Measurements from ENCODE around the gene PCOLCE2.

The PCOLCE2 gene

DNA sequence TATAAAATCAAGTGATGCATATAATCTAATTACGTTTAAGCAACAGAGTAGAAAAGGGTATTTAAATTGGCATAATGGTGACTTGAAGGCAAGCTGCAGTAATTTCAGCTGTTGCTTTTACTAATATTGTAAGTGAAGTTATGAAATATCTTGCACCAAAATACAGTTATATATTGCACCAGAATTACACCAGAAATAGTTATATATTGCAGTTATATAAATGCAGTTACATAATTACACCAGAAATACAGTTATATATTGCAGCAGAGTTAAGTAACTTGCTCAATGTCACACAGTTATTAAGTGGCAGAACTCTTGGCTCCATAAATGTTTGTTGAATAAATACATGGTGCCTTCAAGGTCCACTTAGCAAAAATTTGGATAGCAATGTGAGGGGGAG lies 51.4 kb downstream of the PCOLCE2 start:
- DNase-seq (ENCODE audit: low spot score in 2 of 2): no peak
- peaks cover 4% of the 10 kb centered on the region for H3K27me3 Mint-ChIP-seq
- no peaks in the 10 kb centered on the region for H3K36me3 Mint-ChIP-seq
- H3K4me3 Mint-ChIP-seq: no peak overlapping the region
- ATAC-seq (ENCODE audit: low read depth): no peak
- no peaks in the 10 kb centered on the region for H3K4me1 Mint-ChIP-seq
- H3K27ac Mint-ChIP-seq: no peak overlapping the region
- H3K9me3 Mint-ChIP-seq: no peaks in the 10 kb centered on the region

DNA sequence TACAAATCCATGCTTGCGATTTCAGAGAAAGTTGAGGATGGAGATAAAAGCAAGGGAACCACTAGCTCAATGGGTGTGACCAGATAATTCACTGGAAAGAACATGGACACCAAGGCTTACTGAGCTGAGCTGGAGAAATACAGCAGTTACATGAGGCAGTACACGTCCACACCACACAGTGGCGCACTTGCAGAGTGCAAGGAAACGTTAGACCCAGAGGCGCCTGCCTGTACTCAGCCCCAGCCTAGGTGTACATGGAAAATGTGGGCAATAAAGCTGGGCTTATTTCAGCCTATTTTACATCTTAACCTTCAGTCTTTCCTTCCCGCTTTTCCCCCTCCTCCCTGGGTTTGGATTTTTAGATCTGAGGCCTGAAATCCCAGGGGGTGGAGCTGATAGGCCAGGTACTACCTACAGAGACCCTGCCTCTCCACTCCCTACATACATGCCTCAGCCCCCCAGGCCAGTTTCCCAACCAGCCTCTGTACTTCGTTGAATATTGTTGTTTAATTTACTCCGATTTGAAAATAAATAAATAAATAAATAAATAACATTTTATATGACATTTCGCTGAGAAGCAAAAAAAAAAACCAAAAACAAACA lies 60.1 kb downstream of the PCOLCE2 start:
- H3K4me1 Mint-ChIP-seq: no peaks in the 10 kb centered on the region
- no peaks in the 10 kb centered on the region for H3K36me3 Mint-ChIP-seq
- DNase-seq (ENCODE audit: low spot score in 2 of 2): peak; percentile 31 to 50
- no peak overlapping the region for H3K4me3 Mint-ChIP-seq
- H3K9me3 Mint-ChIP-seq: no peaks in the 10 kb centered on the region
- peak; percentile 78 for ATAC-seq (ENCODE audit: low read depth)
- H3K27me3 Mint-ChIP-seq: peaks cover 12% of the 10 kb centered on the region
- no peak overlapping the region for H3K27ac Mint-ChIP-seq

DNA sequence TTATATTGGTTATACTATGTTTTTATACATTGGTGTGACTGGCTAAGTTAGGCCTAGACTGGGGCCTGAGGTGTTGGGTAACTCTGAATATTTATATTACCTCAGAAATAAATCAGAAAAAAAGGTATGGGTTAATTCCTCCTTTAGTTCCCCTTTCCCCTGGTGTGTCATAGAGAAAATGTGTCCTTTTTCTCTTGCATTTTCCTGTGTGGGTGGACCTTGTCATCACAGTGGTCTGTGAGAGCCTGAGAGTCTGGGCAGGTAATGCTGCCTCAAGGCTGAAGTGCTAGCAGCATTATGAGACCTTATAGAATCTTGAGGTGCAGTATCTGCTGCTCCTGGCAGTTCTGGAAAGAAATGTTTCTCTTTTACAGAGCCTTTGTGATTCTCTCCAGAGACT lies 69.7 kb downstream of the PCOLCE2 start:
- no peak overlapping the region for H3K27ac Mint-ChIP-seq
- no peaks in the 10 kb centered on the region for H3K4me1 Mint-ChIP-seq
- no peak for DNase-seq (ENCODE audit: low spot score in 2 of 2)
- H3K4me3 Mint-ChIP-seq: no peak overlapping the region
- H3K9me3 Mint-ChIP-seq: no peaks in the 10 kb centered on the region
- H3K27me3 Mint-ChIP-seq: peaks cover 2% of the 10 kb centered on the region
- no peaks in the 10 kb centered on the region for H3K36me3 Mint-ChIP-seq
- no peak for ATAC-seq (ENCODE audit: low read depth)

DNA sequence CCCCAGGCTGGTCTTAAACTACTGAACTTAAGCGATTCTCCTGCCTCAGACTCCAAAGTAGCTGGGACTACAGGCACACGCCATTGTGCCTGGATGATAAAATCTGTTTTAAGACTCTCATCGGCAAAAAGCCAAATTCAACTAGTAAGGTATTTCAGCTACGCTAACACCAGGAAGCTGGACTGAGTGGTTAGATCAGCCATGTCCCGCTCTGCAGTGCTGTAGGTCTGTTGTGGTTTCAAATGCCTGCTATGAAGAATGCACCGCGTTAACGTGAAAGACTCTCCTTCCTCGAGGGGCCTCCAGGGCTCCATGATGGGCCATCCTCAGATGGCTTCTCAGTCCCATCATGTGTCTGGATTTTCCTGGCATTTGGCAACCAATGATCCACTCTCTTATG lies 70.2 kb downstream of the PCOLCE2 start:
- no peaks in the 10 kb centered on the region for H3K4me1 Mint-ChIP-seq
- no peak overlapping the region for H3K27ac Mint-ChIP-seq
- peaks cover 2% of the 10 kb centered on the region for H3K27me3 Mint-ChIP-seq
- DNase-seq (ENCODE audit: low spot score in 2 of 2) (no peak), ATAC-seq (ENCODE audit: low read depth) (no peak)
- no peaks in the 10 kb centered on the region for H3K9me3 Mint-ChIP-seq
- H3K4me3 Mint-ChIP-seq: no peak overlapping the region
- no peaks in the 10 kb centered on the region for H3K36me3 Mint-ChIP-seq

DNA sequence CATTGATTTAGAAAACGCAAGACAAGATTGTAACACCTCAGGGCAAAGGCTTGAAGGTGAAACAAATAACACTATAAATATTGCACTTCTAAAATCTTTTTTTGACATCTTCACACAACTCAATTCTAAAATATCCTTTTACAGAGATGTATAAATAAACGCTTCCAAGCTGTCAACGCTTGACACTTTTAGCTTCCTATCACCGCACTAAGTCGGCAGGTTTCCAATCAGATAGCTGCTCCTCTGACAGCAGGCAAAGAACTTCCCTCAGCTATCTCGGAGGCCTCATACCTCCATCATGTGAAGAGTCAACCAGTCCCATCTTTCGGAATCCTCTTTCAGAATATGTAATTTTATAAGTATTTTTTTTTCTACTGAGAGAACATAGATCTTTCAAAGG lies 71.0 kb downstream of the PCOLCE2 start:
- Mint-ChIP-seq H3K4me3 (no peak overlapping the region), H3K9me3 (no peaks in the 10 kb centered on the region), H3K27me3 (peaks cover 2% of the 10 kb centered on the region), H3K36me3 (no peaks in the 10 kb centered on the region), H3K4me1 (no peaks in the 10 kb centered on the region), H3K27ac (no peak overlapping the region)
- DNase-seq (ENCODE audit: low spot score in 2 of 2): no peak
- ATAC-seq (ENCODE audit: low read depth): no peak

DNA sequence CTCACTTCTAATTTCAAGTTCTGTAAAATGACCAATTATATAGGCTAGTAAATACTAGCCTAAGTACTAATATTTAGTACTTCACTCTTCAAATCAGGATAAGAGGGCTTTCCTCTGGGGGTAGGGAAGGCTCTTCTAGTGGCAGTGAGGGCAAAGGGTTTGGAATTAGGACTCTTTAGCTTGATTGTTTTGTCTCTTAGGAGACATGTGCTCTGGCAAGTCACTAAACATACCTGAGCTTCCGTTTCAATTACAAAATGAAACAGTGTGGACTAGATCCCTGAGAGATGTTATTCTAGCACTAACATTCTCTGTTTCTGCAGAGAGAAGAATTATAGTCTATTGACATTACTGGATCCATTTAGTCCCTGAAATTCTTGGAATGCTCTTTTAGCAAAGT lies 71.5 kb downstream of the PCOLCE2 start:
- Mint-ChIP-seq H3K27me3 (peaks cover 2% of the 10 kb centered on the region), H3K9me3 (no peaks in the 10 kb centered on the region), H3K4me1 (no peaks in the 10 kb centered on the region), H3K4me3 (no peak overlapping the region), H3K36me3 (no peaks in the 10 kb centered on the region), H3K27ac (no peak overlapping the region)
- DNase-seq (ENCODE audit: low spot score in 2 of 2) (no peak), ATAC-seq (ENCODE audit: low read depth) (no peak)

DNA sequence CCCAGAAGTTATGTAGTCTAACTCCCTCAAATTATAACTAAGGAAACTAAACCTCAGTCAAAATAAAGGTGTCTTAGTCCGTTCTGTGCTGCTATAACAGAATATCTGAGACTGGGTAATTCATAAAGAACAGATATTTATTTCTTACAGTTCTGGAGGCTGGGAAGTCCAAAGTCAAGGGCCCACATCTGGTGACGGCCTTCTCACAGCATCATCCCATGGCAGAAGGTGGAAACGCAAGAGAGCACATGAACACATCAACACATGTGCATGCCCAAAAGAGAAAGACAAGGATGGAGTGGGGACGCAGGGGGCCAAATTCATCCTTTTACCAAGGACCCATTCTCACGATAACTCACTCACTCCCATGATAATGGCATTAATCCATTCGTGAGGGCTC lies 73.1 kb downstream of the PCOLCE2 start:
- Mint-ChIP-seq H3K27me3 (peaks cover 2% of the 10 kb centered on the region), H3K36me3 (no peaks in the 10 kb centered on the region), H3K9me3 (no peaks in the 10 kb centered on the region), H3K27ac (no peak overlapping the region), H3K4me1 (no peaks in the 10 kb centered on the region), H3K4me3 (no peak overlapping the region)
- ATAC-seq (ENCODE audit: low read depth) (no peak), DNase-seq (ENCODE audit: low spot score in 2 of 2) (no peak)

DNA sequence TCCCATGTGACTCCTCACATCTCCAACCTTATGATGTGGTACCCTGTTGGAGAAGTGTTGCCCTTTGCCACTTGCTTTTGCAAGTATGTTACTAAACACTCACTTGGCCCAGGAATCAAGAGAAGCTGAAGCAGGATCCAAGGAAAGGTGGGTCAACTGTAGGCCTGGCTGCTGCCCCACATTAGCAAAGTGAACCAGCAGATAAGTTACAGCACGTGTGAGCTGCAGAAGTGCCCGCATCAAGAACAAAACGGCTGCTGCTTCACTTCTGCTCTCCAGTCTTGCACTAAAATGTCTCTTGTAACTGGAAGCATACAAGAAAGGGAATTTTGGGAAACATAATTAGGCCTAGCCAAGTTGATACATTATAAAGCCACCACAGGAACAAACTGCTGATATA lies 79.6 kb downstream of the PCOLCE2 start:
- Mint-ChIP-seq H3K4me1 (no peaks in the 10 kb centered on the region), H3K4me3 (no peak overlapping the region), H3K9me3 (no peaks in the 10 kb centered on the region), H3K27me3 (peaks cover 4% of the 10 kb centered on the region), H3K27ac (no peak overlapping the region), H3K36me3 (no peaks in the 10 kb centered on the region)
- DNase-seq (ENCODE audit: low spot score in 2 of 2) (no peak), ATAC-seq (ENCODE audit: low read depth) (no peak)

DNA sequence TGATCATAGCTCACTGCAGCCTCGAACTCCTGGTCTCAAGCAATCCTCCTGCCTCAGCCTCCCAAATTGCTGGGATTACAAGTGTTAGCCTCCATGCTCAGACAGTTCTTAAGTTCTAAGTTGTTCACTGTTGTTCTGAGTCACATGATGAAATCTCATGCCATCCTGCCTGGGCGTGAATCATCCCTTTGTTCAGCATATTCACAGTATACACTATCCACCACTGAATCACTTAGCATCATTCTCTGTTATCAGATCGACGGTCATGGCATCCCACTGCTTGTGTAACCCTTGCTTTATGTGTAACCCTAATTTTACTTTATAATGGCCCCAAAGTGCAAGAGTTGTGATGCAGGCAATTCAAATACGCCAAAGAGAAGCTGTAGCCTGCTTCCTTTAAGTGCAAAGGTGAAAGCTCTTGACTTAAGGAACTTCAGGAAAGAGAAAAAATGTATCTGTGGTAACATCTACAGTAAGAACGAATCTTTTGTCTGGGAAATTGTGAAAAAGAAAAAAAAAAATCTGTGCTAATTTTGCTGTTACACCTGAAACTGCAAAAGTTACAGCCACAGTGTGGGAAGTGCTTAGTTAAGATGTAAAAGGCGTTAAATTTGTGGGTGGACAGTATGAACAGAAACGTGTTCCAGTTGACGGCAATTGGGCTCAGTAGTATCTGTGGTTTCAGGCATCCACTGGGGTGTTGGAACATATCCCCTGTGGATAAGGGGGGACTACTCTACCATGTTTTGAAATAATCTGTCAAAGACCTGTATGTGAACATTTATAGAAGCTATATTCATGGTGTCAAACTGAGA lies 80.6 kb downstream of the PCOLCE2 start:
- Mint-ChIP-seq H3K27me3 (peaks cover 4% of the 10 kb centered on the region), H3K27ac (no peak overlapping the region), H3K9me3 (no peaks in the 10 kb centered on the region), H3K36me3 (no peaks in the 10 kb centered on the region), H3K4me3 (no peak overlapping the region), H3K4me1 (no peaks in the 10 kb centered on the region)
- ATAC-seq (ENCODE audit: low read depth): no peak
- no peak for DNase-seq (ENCODE audit: low spot score in 2 of 2)

DNA sequence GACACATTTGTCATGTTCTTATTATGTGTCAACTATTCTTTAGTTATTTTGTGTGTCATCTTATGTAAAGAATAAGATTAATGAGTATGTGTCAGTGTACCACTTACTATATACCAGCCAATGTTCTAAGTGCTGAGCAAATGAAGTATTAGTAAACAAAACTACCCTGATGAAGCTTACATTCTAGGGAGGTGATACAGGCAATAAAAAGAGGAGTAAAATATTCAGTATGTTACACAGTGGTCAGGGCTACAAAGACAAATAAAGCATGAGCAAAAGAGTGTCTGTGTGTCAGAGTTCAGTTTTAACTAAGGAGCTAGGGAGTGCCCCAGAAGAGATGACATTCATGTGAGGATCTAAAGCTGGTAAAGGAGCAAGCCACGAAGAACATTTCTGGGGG lies 86.0 kb downstream of the PCOLCE2 start:
- DNase-seq (ENCODE audit: low spot score in 2 of 2) (no peak), ATAC-seq (ENCODE audit: low read depth) (no peak)
- Mint-ChIP-seq H3K27me3 (no peaks in the 10 kb centered on the region), H3K4me1 (no peaks in the 10 kb centered on the region), H3K27ac (no peak overlapping the region), H3K9me3 (no peaks in the 10 kb centered on the region), H3K4me3 (no peak overlapping the region), H3K36me3 (no peaks in the 10 kb centered on the region)

DNA sequence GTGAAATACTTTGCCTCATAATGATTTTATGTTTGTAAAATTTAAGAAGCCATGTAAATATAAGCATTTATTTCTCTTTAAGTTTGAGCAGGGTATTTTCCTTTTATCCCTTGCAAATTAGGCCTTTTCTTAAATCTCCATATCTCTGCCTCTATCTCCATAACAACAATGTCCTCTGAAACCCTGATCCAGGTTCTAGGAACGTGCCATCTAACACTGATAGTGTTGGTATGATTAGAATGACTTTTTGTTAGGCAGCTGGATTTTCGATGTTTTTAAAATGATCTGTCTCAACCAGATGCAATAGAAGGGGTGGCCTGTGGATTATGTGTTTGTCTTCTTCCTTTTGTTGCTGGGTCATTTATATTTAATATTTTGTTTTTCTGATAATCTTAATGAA lies 87.1 kb downstream of the PCOLCE2 start:
- DNase-seq (ENCODE audit: low spot score in 2 of 2) (no peak), ATAC-seq (ENCODE audit: low read depth) (no peak)
- Mint-ChIP-seq H3K36me3 (no peaks in the 10 kb centered on the region), H3K4me3 (no peak overlapping the region), H3K27me3 (no peaks in the 10 kb centered on the region), H3K27ac (no peak overlapping the region), H3K4me1 (no peaks in the 10 kb centered on the region), H3K9me3 (no peaks in the 10 kb centered on the region)

DNA sequence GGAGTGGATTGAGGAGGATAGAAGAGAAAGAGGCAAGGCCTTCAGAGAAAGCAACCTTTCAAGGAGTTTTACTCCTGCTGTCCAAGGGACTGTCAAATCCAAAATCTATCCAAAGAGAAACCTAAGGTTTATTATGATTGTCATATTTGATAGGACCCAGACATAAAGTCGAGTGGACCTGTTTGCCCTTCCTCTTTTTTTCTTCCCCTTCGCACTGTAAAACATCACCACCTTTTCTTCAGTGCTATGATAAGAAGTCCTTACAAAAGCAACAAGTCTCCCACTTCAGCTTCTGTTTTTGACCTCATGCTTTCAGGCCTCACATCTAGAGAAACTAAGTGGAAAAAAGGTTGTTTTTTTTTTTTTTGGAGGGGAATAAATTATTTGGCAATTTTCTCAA lies 92.1 kb downstream of the PCOLCE2 start:
- H3K27me3 Mint-ChIP-seq: no peaks in the 10 kb centered on the region
- no peaks in the 10 kb centered on the region for H3K36me3 Mint-ChIP-seq
- H3K4me1 Mint-ChIP-seq: no peaks in the 10 kb centered on the region
- H3K4me3 Mint-ChIP-seq: no peak overlapping the region
- H3K27ac Mint-ChIP-seq: no peak overlapping the region
- H3K9me3 Mint-ChIP-seq: no peaks in the 10 kb centered on the region
- ATAC-seq (ENCODE audit: low read depth) (no peak), DNase-seq (ENCODE audit: low spot score in 2 of 2) (no peak)

DNA sequence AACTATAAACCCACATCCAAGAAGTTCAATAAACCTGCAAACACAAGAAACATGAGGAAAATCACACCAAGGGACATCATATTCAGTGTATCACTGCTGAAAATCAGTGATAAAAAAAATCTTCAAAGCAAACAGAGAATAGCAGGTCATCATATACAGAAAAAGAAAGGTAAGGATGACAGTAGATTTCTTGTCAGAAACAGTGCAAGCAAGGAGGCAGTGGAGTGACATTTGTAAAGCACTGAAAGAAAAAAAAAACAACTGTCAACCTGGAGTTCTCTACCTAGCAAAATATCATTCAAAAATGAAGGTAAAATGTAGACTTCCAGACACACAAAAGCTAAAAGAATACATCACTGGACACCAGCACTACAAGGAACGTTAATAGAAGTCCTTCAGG lies 93.6 kb downstream of the PCOLCE2 start:
- Mint-ChIP-seq H3K27ac (no peak overlapping the region), H3K9me3 (no peaks in the 10 kb centered on the region), H3K36me3 (no peaks in the 10 kb centered on the region), H3K27me3 (no peaks in the 10 kb centered on the region), H3K4me3 (no peak overlapping the region), H3K4me1 (no peaks in the 10 kb centered on the region)
- ATAC-seq (ENCODE audit: low read depth) (no peak), DNase-seq (ENCODE audit: low spot score in 2 of 2) (no peak)

DNA sequence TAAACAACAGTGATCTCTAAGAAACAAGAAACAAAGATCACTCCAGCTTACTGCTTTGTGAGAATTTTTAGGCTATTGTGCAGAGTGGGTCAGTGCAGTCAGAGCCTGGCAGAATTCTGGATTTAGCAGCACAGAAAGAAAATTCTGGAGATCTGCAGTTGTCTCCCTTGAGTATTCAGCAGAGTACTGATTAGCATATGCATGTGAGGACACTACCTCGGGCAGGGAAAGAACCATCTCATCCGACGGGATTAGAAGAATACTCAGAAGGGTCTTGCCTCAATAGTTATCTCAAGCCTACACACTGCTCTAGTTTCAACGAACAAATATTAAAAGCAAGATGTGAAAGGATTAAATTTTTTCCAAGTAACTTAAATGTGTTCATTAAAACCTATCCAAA lies 94.4 kb downstream of the PCOLCE2 start:
- H3K4me3 Mint-ChIP-seq: no peak overlapping the region
- no peak for ATAC-seq (ENCODE audit: low read depth)
- peaks cover 2% of the 10 kb centered on the region for H3K27me3 Mint-ChIP-seq

DNA sequence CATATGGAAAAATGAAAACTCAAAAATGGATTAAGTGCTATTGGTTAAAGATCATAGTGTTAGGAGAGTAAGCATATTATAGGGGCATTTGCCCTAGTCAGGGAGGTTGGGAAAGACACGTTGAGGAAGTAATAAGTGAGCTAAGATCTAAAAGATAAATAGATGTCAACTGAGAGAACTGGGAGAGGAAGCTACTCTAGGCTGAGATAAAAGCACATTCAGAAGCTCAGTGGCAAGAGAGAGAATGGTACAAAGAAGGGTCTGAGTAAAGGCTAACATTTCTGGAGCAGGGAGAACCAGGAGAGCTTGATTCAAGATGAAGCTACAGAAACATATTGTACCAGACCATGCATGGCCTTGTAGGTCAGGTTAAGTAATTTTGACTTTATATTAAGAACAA lies 101.2 kb downstream of the PCOLCE2 start:
- H3K36me3 Mint-ChIP-seq: no peaks in the 10 kb centered on the region
- peaks cover 3% of the 10 kb centered on the region for H3K27me3 Mint-ChIP-seq
- no peak overlapping the region for H3K27ac Mint-ChIP-seq

More for the DNA sequence above, 94.4 kb downstream of the PCOLCE2 start:
- Mint-ChIP-seq H3K4me1 (no peaks in the 10 kb centered on the region), H3K9me3 (no peaks in the 10 kb centered on the region), H3K36me3 (no peaks in the 10 kb centered on the region), H3K27ac (no peak overlapping the region)
- DNase-seq (ENCODE audit: low spot score in 2 of 2): no peak

More for the DNA sequence above, 101.2 kb downstream of the PCOLCE2 start:
- H3K4me1 Mint-ChIP-seq: no peaks in the 10 kb centered on the region
- H3K9me3 Mint-ChIP-seq: peaks cover under 1% of the 10 kb centered on the region
- H3K4me3 Mint-ChIP-seq: no peak overlapping the region
- no peak for ATAC-seq (ENCODE audit: low read depth)
- no peak for DNase-seq (ENCODE audit: low spot score in 2 of 2)

Data from memory B cell (primary cell).